CD14-positive monocyte (primary cell): Measurements from ENCODE around the gene PAX6. TPM values are rescaled to one million over a fixed set of nuclear protein-coding genes. Genes with fewer than 3 reads are reported as not detected.

ENCODE experiments used
- DNase-seq, 3 donors: peaks; one replicate each; pipeline ENCODE4 v3.0.0-alpha.2; 2011 to 2022
- H2AFZ ChIP-seq: 2 replicates; pipeline ENCODE4 v1.6.0; 2012; ENCODE audit warnings: mild to moderate bottlenecking, low read depth, low read length, inconsistent platforms; ENCODE audit not compliant: insufficient read depth, poor library complexity, severe bottlenecking
- H3K27ac ChIP-seq, 2 donors: 1 replicate in 1 of 2; 2 replicates in 1 of 2; pipeline ENCODE4 v1.5.1; 2012 to 2013; ENCODE audit warnings: low read length in 2 of 2, control low read depth in 1 of 2, inconsistent platforms in 1 of 2, low read depth in 1 of 2, mild to moderate bottlenecking in 1 of 2
- H3K27me3 ChIP-seq, 2 donors: one replicate each; pipeline versions ENCODE4 v1.6.0 to v1.6.1; 2011 to 2013; ENCODE audit warnings: low read length in 2 of 2; ENCODE audit not compliant: control insufficient read depth in 2 of 2, insufficient read depth in 2 of 2
- H3K36me3 ChIP-seq, 2 donors: replicated peaks in 1 of 2; 1 replicate in 1 of 2; 2 replicates in 1 of 2; pipeline versions ENCODE4 v1.5.1 to v1.6.1; 2012 to 2013; ENCODE audit warnings: low read length in 2 of 2, control low read depth in 1 of 2, inconsistent platforms in 1 of 2, mild to moderate bottlenecking in 1 of 2; ENCODE audit not compliant: insufficient read depth in 2 of 2, control insufficient read depth in 1 of 2
- H3K4me1 ChIP-seq, 2 donors: 1 replicate in 1 of 2; 2 replicates in 1 of 2; pipeline versions ENCODE4 v1.5.1 to v1.6.1; 2012 to 2013; ENCODE audit warnings: low read length in 2 of 2, control low read depth in 1 of 2, inconsistent platforms in 1 of 2, mild to moderate bottlenecking in 1 of 2, moderate library complexity in 1 of 2; ENCODE audit not compliant: insufficient read depth in 2 of 2, control insufficient read depth in 1 of 2
- H3K4me2 ChIP-seq: replicated peaks from 2 replicates; pipeline ENCODE3; 2012; ENCODE audit warnings: low read length, moderate library complexity, mild to moderate bottlenecking; ENCODE audit not compliant: poor library complexity, severe bottlenecking; ENCODE audit errors: extremely low read depth
- H3K4me3 ChIP-seq, 3 experiments: fragments of 200-600 bp in 1 of 3; sonication (generic) in 1 of 3; replicated peaks in 1 of 3; 1 replicate in 2 of 3; 2 replicates in 1 of 3; pipeline ENCODE4 v1.5.1; 2011 to 2013; ENCODE audit warnings: low read length in 3 of 3, mild to moderate bottlenecking in 3 of 3, control low read depth in 2 of 3, low read depth in 2 of 3, inconsistent platforms in 1 of 3, moderate library complexity in 1 of 3
- H3K79me2 ChIP-seq: 2 replicates; pipeline ENCODE4 v1.6.0; 2012; ENCODE audit warnings: mild to moderate bottlenecking, control low read depth, inconsistent platforms, low read length, moderate library complexity; ENCODE audit not compliant: insufficient read depth
- H3K9ac ChIP-seq: 2 replicates; pipeline ENCODE4 v1.6.0; 2017; ENCODE audit warnings: low read length, mild to moderate bottlenecking; ENCODE audit not compliant: insufficient read depth, poor library complexity, severe bottlenecking
- H3K9me3 ChIP-seq, 2 donors: replicated peaks in 1 of 2; 1 replicate in 1 of 2; 2 replicates in 1 of 2; pipeline versions ENCODE4 v1.5.1 to v1.6.1; 2012 to 2013; ENCODE audit warnings: low read length in 2 of 2, control low read depth in 1 of 2; ENCODE audit not compliant: control insufficient read depth in 1 of 2, insufficient read depth in 1 of 2
- H4K20me1 ChIP-seq: 2 replicates; pipeline ENCODE4 v1.6.0; 2012; ENCODE audit warnings: mild to moderate bottlenecking, low read length, control low read depth, moderate library complexity; ENCODE audit not compliant: insufficient read depth
- H3K27ac Mint-ChIP-seq, 7 donors: one replicate each; pipeline ENCODE4 v1.8.0; 2020; ENCODE audit warnings: mild to moderate bottlenecking in 7 of 7, mixed read lengths in 7 of 7, moderate library complexity in 6 of 7, inconsistent platforms in 2 of 7
- H3K27me3 Mint-ChIP-seq, 3 donors: one replicate each; pipeline ENCODE4 v1.8.0; 2021 to 2022; ENCODE audit warnings: low read depth in 3 of 3, mild to moderate bottlenecking in 3 of 3, mixed read lengths in 3 of 3, moderate library complexity in 3 of 3, inconsistent platforms in 1 of 3
- H3K36me3 Mint-ChIP-seq, 2 donors: one replicate each; pipeline ENCODE4 v1.8.0; 2020; ENCODE audit warnings: mixed read lengths in 2 of 2, inconsistent platforms in 1 of 2, mild to moderate bottlenecking in 1 of 2
- H3K4me1 Mint-ChIP-seq: one replicate; pipeline ENCODE4 v1.8.0; 2020; ENCODE audit warnings: mild to moderate bottlenecking, mixed read lengths
- H3K4me3 Mint-ChIP-seq, 2 donors: one replicate each; pipeline ENCODE4 v1.8.0; 2020; ENCODE audit warnings: mild to moderate bottlenecking in 2 of 2, mixed read lengths in 2 of 2, moderate library complexity in 1 of 2
- H3K9me3 Mint-ChIP-seq, 7 donors: one replicate each; pipeline ENCODE4 v1.8.0; 2020 to 2022; ENCODE audit warnings: mixed read lengths in 7 of 7, mild to moderate bottlenecking in 6 of 7, moderate library complexity in 6 of 7, inconsistent platforms in 2 of 7
- WGBS: methylation state at CpG from one replicate; pipeline ENCODE4 v1.1.5; 2013; ENCODE audit warnings: missing lambda C conversion rate; ENCODE audit not compliant: insufficient coverage; 5-methylcytosine and 5-hydroxymethylcytosine counted together
- intact Hi-C, 2 donors: fragments of 100-400 bp; cut with micrococcal nuclease; formaldehyde crosslinking; loops; one replicate each; pipeline versions ENCODE4 v1.15.0 to v1.15.1; 2023
- polyA plus RNA-seq, 3 donors: library from polyadenylated mRNA; depleted of rRNA in 1 of 3; unstranded in 2 of 3; stranded (reverse) in 1 of 3; fragments of 300-500 nt in 2 of 3; fragments of >200 nt in 1 of 3; fragmentation: Illumina TruSeq in 2 of 3; gene quantifications; 1 replicate in 2 of 3; 2 replicates in 1 of 3; pipeline ENCODE4 v1.2.3, GENCODE V29; 2012 to 2021
- TF ChIP-seq, protein P1 (sequence below): fragments of 200-600 bp; IDR thresholded peaks from one replicate; pipeline ENCODE4 v1.8.0; 2022; ENCODE audit warnings: antibody characterized with exemption, mild to moderate bottlenecking

The PAX6 gene
- polyA plus RNA-seq, 3 donors, result not detected

DNA sequence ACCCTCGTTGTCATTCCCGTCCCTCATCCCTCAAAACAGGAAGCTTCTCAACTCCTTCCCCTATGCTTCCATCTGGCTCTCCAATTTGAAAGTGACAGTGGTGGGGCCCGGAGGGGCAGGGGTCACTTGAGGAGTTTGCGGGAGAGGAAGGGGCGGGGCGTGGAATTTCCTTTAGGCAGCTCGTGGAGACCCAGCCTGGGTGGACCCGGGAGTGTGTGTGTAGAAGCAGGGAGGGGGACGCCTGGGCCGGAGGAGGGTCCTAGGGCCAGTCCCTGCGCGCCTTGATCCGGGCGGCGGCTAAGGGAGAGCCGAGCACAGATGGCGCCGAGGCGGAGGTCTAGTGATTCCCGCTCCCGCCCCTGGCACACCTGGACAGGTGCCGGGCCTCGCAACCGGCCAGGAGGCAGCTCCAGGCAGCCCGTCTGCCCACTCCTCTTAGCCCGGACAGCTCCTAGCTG lies 7.8 kb upstream of the PAX6 start:
- no peak overlapping the region for H3K27ac Mint-ChIP-seq
- Histone ChIP-seq H3K4me3 (no peak overlapping the region), H3K27ac (no peak overlapping the region), H4K20me1 (no peaks in the 10 kb centered on the region), H2AFZ (no peak overlapping the region), H3K9ac (no peak overlapping the region), H3K36me3 (no peaks in the 10 kb centered on the region), H3K4me2 (no peak overlapping the region), H3K27me3 (peaks cover 91 to 100% of the 10 kb centered on the region in 2 donors), H3K79me2 (no peaks in the 10 kb centered on the region), H3K4me1 (peaks cover 8 to 21% of the 10 kb centered on the region in 2 donors), H3K9me3 (peaks cover 3 to 88% of the 10 kb centered on the region in 2 donors)
- peaks cover 0 to 43% (median 31%) of the 10 kb centered on the region in 7 donors for H3K9me3 Mint-ChIP-seq
- peaks cover 91 to 100% (median 95%) of the 10 kb centered on the region in 3 donors for H3K27me3 Mint-ChIP-seq
- peaks cover 26% of the 10 kb centered on the region for H3K4me1 Mint-ChIP-seq
- intact Hi-C loops, result no loop called here
- TF ChIP-seq, protein P1, sequence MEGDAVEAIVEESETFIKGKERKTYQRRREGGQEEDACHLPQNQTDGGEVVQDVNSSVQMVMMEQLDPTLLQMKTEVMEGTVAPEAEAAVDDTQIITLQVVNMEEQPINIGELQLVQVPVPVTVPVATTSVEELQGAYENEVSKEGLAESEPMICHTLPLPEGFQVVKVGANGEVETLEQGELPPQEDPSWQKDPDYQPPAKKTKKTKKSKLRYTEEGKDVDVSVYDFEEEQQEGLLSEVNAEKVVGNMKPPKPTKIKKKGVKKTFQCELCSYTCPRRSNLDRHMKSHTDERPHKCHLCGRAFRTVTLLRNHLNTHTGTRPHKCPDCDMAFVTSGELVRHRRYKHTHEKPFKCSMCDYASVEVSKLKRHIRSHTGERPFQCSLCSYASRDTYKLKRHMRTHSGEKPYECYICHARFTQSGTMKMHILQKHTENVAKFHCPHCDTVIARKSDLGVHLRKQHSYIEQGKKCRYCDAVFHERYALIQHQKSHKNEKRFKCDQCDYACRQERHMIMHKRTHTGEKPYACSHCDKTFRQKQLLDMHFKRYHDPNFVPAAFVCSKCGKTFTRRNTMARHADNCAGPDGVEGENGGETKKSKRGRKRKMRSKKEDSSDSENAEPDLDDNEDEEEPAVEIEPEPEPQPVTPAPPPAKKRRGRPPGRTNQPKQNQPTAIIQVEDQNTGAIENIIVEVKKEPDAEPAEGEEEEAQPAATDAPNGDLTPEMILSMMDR, result no peak
- WGBS, result 9% methylated on average over 20 of the region's 26 CpGs
- peak overlapping the region in 1 of 2 donors; percentile 80 for H3K4me3 Mint-ChIP-seq
- peaks cover 0 to 4% of the 10 kb centered on the region in 2 donors for H3K36me3 Mint-ChIP-seq
- no peak for DNase-seq

DNA sequence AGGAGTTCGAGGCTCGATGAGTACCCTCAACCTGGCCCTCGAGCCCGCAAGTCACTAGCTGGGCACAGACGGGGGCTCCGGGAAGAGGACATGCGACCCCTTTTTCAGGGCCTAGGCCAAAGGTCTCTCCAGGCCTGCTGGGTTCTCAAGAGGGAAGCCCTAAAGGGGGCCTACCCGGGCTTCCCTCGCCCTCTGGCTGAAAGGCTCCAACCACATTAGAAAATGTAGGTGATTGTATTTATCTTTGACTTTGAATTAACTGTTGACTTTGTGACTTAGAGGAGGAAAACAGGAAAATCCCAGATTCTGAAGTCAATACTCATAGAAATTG lies 7.3 kb upstream of the PAX6 start:
- H3K4me2 ChIP-seq, result no peak overlapping the region
- no peak overlapping the region for H3K27ac ChIP-seq
- H3K9ac ChIP-seq, result no peak overlapping the region
- H3K36me3 Mint-ChIP-seq, result peaks cover 0 to 4% of the 10 kb centered on the region in 2 donors
- H3K4me1 ChIP-seq, result peaks cover 8 to 26% of the 10 kb centered on the region in 2 donors
- H3K36me3 ChIP-seq, result no peaks in the 10 kb centered on the region
- H3K27me3 ChIP-seq, result peaks cover 92 to 100% of the 10 kb centered on the region in 2 donors
- H3K27me3 Mint-ChIP-seq, result peaks cover 91 to 100% (median 95%) of the 10 kb centered on the region in 3 donors
- peak overlapping the region in 1 of 2 donors; percentile 80 for H3K4me3 Mint-ChIP-seq
- no peak for DNase-seq
- H4K20me1 ChIP-seq, result no peaks in the 10 kb centered on the region
- H3K9me3 ChIP-seq, result peaks cover 3 to 88% of the 10 kb centered on the region in 2 donors
- no peak overlapping the region for H3K27ac Mint-ChIP-seq
- H3K9me3 Mint-ChIP-seq, result peaks cover 0 to 46% (median 31%) of the 10 kb centered on the region in 7 donors
- no peaks in the 10 kb centered on the region for H3K79me2 ChIP-seq
- peaks cover 30% of the 10 kb centered on the region for H3K4me1 Mint-ChIP-seq
- H3K4me3 ChIP-seq, result no peak overlapping the region
- 0% methylated on average over 7 of the region's 9 CpGs for WGBS
- H2AFZ ChIP-seq, result peak overlapping the region; percentile 41
- intact Hi-C loops, result no loop called here
- TF ChIP-seq, protein P1, result no peak
